NB4 (cell line): ENCODE data around the gene NELFA.

ENCODE experiments used
- MYC ChIP-seq: IDR thresholded peaks from 2 replicates; pipeline ENCODE4 v1.6.1; 2011; ENCODE audit warnings: low read depth, low read length
- POLR2A ChIP-seq: IDR thresholded peaks from 2 replicates; pipeline ENCODE4 v1.6.1; 2011; ENCODE audit warnings: mild to moderate bottlenecking; ENCODE audit not compliant: insufficient read length; ENCODE audit errors: extremely low read depth
- TF ChIP-seq, protein P1 (sequence below): IDR thresholded peaks from one replicate; pipeline ENCODE4 v1.5.1; 2012; ENCODE audit warnings: low read depth, low read length

DNA sequence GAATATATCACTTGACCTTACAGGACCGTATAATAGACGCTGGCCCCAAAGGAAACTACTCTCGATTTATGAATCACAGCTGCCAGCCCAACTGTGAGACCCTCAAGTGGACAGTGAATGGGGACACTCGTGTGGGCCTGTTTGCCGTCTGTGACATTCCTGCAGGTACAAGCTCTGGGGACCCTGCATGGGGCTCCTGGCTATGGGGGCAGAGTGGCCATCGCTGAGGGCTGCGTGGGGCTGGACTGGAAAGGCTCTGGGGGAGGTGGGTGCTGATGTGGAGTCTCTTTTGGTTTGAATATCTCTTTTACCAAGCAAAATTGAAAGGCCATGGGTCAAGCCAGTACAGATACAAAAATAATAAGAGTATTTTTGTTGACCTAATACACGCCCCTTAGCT lies 33.9 kb downstream of the NELFA start:
- TF ChIP-seq, protein P1, sequence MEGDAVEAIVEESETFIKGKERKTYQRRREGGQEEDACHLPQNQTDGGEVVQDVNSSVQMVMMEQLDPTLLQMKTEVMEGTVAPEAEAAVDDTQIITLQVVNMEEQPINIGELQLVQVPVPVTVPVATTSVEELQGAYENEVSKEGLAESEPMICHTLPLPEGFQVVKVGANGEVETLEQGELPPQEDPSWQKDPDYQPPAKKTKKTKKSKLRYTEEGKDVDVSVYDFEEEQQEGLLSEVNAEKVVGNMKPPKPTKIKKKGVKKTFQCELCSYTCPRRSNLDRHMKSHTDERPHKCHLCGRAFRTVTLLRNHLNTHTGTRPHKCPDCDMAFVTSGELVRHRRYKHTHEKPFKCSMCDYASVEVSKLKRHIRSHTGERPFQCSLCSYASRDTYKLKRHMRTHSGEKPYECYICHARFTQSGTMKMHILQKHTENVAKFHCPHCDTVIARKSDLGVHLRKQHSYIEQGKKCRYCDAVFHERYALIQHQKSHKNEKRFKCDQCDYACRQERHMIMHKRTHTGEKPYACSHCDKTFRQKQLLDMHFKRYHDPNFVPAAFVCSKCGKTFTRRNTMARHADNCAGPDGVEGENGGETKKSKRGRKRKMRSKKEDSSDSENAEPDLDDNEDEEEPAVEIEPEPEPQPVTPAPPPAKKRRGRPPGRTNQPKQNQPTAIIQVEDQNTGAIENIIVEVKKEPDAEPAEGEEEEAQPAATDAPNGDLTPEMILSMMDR, result no peak
- TF ChIP-seq POLR2A (no peak), MYC (no peak)
